DOHH2 (cell line): ENCODE results near the gene TMEM181.

Source experiments
- H3F3A ChIP-seq: fragments of 200-600 bp; sonication (generic), shearing (Covaris generic); 2 replicates; pipeline ENCODE4 v1.6.0; 2016; ENCODE audit warnings: antibody characterized with exemption, mild to moderate bottlenecking; ENCODE audit not compliant: control insufficient read depth, insufficient read depth
- H3K27ac ChIP-seq: fragments of 200-600 bp; sonication (generic); 2 replicates; pipeline ENCODE4 v1.5.1; 2014; ENCODE audit warnings: low read depth, mild to moderate bottlenecking, low read length, moderate library complexity
- H3K27me3 ChIP-seq: fragments of 200-600 bp; sonication (generic); 2 replicates; pipeline ENCODE4 v1.6.1; 2014; ENCODE audit warnings: mild to moderate bottlenecking, low read length, mixed read lengths; ENCODE audit not compliant: control insufficient read depth
- H3K36me3 ChIP-seq: fragments of 200-600 bp; sonication (generic); 2 replicates; pipeline ENCODE4 v1.6.1; 2014; ENCODE audit warnings: mild to moderate bottlenecking, low read length, moderate library complexity, mixed read lengths; ENCODE audit not compliant: control insufficient read depth
- H3K4me1 ChIP-seq: fragments of 200-600 bp; sonication (generic); 2 replicates; pipeline ENCODE4 v1.6.1; 2014; ENCODE audit warnings: mild to moderate bottlenecking, low read length, mixed read lengths; ENCODE audit not compliant: control insufficient read depth
- H3K4me2 ChIP-seq: fragments of 200-600 bp; sonication (generic); 2 replicates; pipeline ENCODE4 v1.6.0; 2014; ENCODE audit warnings: mild to moderate bottlenecking, low read length, moderate library complexity
- H3K4me3 ChIP-seq: fragments of 200-600 bp; sonication (generic); 2 replicates; pipeline ENCODE4 v1.5.1; 2014; ENCODE audit warnings: mild to moderate bottlenecking, low read length, mixed read lengths
- H3K79me2 ChIP-seq: fragments of 200-600 bp; sonication (generic); 2 replicates; pipeline ENCODE4 v1.6.1; 2014; ENCODE audit warnings: mild to moderate bottlenecking, low read length, mixed read lengths; ENCODE audit not compliant: control insufficient read depth
- H3K9me2 ChIP-seq: fragments of 200-600 bp; sonication (generic); replicated peaks from 2 replicates; pipeline ENCODE4 v1.6.1; 2014; ENCODE audit warnings: mild to moderate bottlenecking, low read length, mixed read lengths; ENCODE audit not compliant: control insufficient read depth
- H3K9me3 ChIP-seq: fragments of 200-600 bp; sonication (generic); 2 replicates; pipeline ENCODE4 v1.6.1; 2014; ENCODE audit warnings: antibody characterized with exemption, low read length, mixed read lengths; ENCODE audit not compliant: control insufficient read depth, insufficient read depth
- H4K20me1 ChIP-seq: fragments of 200-600 bp; sonication (generic); 2 replicates; pipeline ENCODE4 v1.6.0; 2014; ENCODE audit warnings: low read depth, mild to moderate bottlenecking, antibody characterized with exemption, low read length, moderate library complexity; ENCODE audit not compliant: control insufficient read depth, insufficient read depth
- EZH2phosphoT487 ChIP-seq: fragments of 200-600 bp; sonication (generic); IDR thresholded peaks from 2 replicates; pipeline ENCODE4 v1.6.1; 2017; ENCODE audit warnings: borderline replicate concordance, mild to moderate bottlenecking, antibody characterized with exemption, low read length, moderate library complexity, mixed read lengths
- TF ChIP-seq, protein P1 (sequence below): fragments of 200-600 bp; sonication (generic); IDR thresholded peaks from one replicate; pipeline ENCODE4 v1.5.1; 2014; ENCODE audit warnings: antibody characterized with exemption, mild to moderate bottlenecking, low read depth, low read length; ENCODE audit not compliant: poor library complexity, severe bottlenecking

Gene TMEM181

DNA sequence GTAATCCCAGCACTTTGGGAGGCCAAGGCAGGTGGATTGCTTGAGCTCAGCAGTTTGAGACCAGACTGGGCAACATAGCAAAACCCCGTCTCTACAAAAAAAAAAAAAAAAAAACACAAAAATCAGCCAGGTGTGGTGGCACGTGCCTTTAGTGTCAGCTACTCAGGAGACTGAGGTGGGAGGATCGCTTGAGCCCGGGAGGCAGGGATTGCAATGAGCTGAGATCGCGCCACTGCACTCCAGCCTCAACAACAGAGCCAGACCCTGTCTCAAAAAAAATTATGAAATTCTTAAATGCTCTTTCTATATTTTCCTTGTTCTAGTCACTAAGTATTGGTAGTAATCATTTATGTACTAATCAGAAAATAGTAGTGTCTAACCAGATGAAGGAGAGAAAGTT, 120.6 kb downstream of the TMEM181 start:
- Histone ChIP-seq H3K27me3 (peaks cover 10% of the 10 kb centered on the region; the same call in 1 of the 2 replicates), H3K4me1 (0 out of 2 replicates have a peak, but pooled peaks cover 3% of the 10 kb centered on the region), H3K9me3 (no peaks in the 10 kb centered on the region), H3K36me3 (no peaks in the 10 kb centered on the region), H3K9me2 (no peaks in the 10 kb centered on the region), H3K27ac (no peak overlapping the region), H3K4me3 (no peak overlapping the region), H3K4me2 (no peak overlapping the region), H3F3A (no peaks in the 10 kb centered on the region), H4K20me1 (no peaks in the 10 kb centered on the region), H3K79me2 (no peaks in the 10 kb centered on the region)
- TF ChIP-seq EZH2phosphoT487 = no peak
- TF ChIP-seq, protein P1, sequence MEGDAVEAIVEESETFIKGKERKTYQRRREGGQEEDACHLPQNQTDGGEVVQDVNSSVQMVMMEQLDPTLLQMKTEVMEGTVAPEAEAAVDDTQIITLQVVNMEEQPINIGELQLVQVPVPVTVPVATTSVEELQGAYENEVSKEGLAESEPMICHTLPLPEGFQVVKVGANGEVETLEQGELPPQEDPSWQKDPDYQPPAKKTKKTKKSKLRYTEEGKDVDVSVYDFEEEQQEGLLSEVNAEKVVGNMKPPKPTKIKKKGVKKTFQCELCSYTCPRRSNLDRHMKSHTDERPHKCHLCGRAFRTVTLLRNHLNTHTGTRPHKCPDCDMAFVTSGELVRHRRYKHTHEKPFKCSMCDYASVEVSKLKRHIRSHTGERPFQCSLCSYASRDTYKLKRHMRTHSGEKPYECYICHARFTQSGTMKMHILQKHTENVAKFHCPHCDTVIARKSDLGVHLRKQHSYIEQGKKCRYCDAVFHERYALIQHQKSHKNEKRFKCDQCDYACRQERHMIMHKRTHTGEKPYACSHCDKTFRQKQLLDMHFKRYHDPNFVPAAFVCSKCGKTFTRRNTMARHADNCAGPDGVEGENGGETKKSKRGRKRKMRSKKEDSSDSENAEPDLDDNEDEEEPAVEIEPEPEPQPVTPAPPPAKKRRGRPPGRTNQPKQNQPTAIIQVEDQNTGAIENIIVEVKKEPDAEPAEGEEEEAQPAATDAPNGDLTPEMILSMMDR = no peak

DNA sequence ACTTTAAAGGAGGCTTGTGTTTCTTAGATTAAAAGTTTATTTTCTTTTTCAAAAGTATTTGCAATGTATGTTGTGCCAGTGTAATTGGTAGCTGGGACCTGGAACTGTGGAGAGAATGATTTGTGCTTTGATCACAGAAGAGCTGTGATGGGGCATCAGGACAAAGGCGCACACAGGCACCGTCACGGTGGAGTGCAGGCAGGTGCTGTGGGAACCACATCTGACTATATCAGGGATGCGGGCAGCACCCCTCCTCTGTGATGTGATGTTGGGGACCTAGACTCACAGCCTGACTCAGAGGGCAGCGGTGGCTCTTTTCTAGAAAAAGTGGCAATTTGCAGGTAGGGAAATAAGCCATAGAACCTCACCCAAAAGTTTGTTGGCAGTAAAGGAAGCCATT, 124.4 kb downstream of the TMEM181 start:
- Histone ChIP-seq H3K27me3 (peaks cover 36% of the 10 kb centered on the region), H3K79me2 (no peaks in the 10 kb centered on the region), H3K4me2 (no peak overlapping the region), H3K36me3 (no peaks in the 10 kb centered on the region), H3K9me2 (no peaks in the 10 kb centered on the region), H3K4me3 (no peak overlapping the region), H3F3A (no peaks in the 10 kb centered on the region), H3K9me3 (no peaks in the 10 kb centered on the region), H3K27ac (no peak overlapping the region), H3K4me1 (peaks cover 18% of the 10 kb centered on the region), H4K20me1 (no peaks in the 10 kb centered on the region)
- TF ChIP-seq, protein P1 = no peak
- no peak for TF ChIP-seq EZH2phosphoT487

DNA sequence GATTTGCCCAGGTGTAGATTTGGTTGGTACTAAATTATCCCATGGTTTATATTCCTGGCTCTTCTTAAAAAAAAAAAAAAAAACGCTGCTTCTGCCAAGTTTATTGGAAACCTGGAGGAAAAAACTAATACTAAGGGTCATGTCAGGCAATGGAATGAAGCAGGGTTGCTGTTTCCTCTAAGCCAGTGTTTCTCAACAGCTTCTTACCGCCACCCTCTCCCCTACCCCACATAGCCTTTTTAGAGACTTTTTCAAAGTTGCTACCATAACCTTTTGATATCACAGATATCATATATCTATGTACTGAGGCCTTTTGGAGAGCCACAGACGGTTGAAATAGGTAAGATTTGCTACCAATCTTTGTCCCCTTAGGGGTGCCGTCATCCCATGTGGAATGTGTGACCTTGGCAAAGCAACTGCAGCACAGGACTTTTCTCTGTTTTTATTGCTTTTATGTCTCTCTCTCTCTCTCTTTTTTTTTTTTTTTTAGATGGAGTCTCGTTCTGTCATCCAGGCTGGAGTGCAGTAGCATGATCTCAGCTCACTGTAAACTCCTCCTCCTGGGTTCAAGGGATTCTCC, 124.9 kb downstream of the TMEM181 start:
- no peaks in the 10 kb centered on the region for H3K9me3 ChIP-seq
- no peaks in the 10 kb centered on the region for H3K79me2 ChIP-seq
- no peaks in the 10 kb centered on the region for H4K20me1 ChIP-seq
- H3K36me3 ChIP-seq = no peaks in the 10 kb centered on the region
- no peak overlapping the region for H3K4me2 ChIP-seq
- TF ChIP-seq, protein P1 = no peak
- no peak for TF ChIP-seq EZH2phosphoT487
- no peak overlapping the region for H3K27ac ChIP-seq
- no peak overlapping the region for H3K4me3 ChIP-seq
- peaks cover 18% of the 10 kb centered on the region for H3K4me1 ChIP-seq
- H3K9me2 ChIP-seq = no peaks in the 10 kb centered on the region
- no peaks in the 10 kb centered on the region for H3F3A ChIP-seq
- H3K27me3 ChIP-seq = peaks cover 37% of the 10 kb centered on the region
